NCI-H2029 treated with DMSO at 0.1 percent for 48 hours (cell line): ENCODE data around the gene PRRG2.

ENCODE experiments used
- DNase-seq: peaks from one replicate; lab custom pipeline; 2025; lab: John Stamatoyannopoulos, UW

PRRG2 gene

GRCh38 chr19:49557641-49558325 is 23.3 kb upstream of the PRRG2 start:
- DNase-seq, result no peak

GRCh38 chr19:49558591-49558990 is 22.5 kb upstream of the PRRG2 start:
- no peak for DNase-seq

GRCh38 chr19:49559443-49559842 is 21.7 kb upstream of the PRRG2 start:
- no peak for DNase-seq

GRCh38 chr19:49559928-49560327 is 21.2 kb upstream of the PRRG2 start:
- DNase-seq, result no peak

- DNase-seq, result no peak
These were observed 20.7 kb upstream of the PRRG2 start for GRCh38 chr19:49560358-49560900.

- DNase-seq, result no peak
These were observed 16.5 kb upstream of the PRRG2 start for GRCh38 chr19:49564616-49565045.

- DNase-seq, result no peak
These were observed 15.9 kb upstream of the PRRG2 start for GRCh38 chr19:49565261-49565660.

- DNase-seq, result no peak
These were observed 14.8 kb upstream of the PRRG2 start for GRCh38 chr19:49566302-49566701.

- DNase-seq, result no peak
These were observed 13.2 kb upstream of the PRRG2 start for GRCh38 chr19:49567861-49568441.

- peak; percentile 71 for DNase-seq
These were observed 10.8 kb upstream of the PRRG2 start for GRCh38 chr19:49570138-49570856.

GRCh38 chr19:49570997-49571676 is 10.0 kb upstream of the PRRG2 start:
- no peak for DNase-seq

- DNase-seq, result no peak
These were observed 8.1 kb upstream of the PRRG2 start for GRCh38 chr19:49573009-49573408.

GRCh38 chr19:49573425-49573824 is 7.7 kb upstream of the PRRG2 start:
- DNase-seq, result no peak

- DNase-seq, result no peak
These were observed 6.8 kb upstream of the PRRG2 start for GRCh38 chr19:49574206-49574755.

GRCh38 chr19:49579193-49579592 is 1.9 kb upstream of the PRRG2 start:
- no peak for DNase-seq

GRCh38 chr19:49579947-49580263 is 1.2 kb upstream of the PRRG2 start:
- DNase-seq, result no peak

- DNase-seq, result peak; percentile 90
These were observed 681 bp upstream of the PRRG2 start, which contains the start of gene NOSIP for GRCh38 chr19:49580264-49581006. Gene NOSIP (minus strand): TSS chr19:49580556. CDS start chr19:49560691, 19,865 bp downstream.

GRCh38 chr19:49583239-49583638 is 2.1 kb downstream of the PRRG2 start:
- no peak for DNase-seq

- no peak for DNase-seq
These were observed 3.9 kb downstream of the PRRG2 start for GRCh38 chr19:49585023-49585422.

- no peak for DNase-seq
These were observed 6.1 kb downstream of the PRRG2 start for GRCh38 chr19:49587227-49587626.

GRCh38 chr19:49588365-49589122 is 7.4 kb downstream of the PRRG2 start:
- DNase-seq, result no peak
